Prostate gland (tissue), 2 donors: ENCODE measurements around the gene PROKR2.

Experiments
- POLR2A ChIP-seq: fragments of 450-650 bp; IDR thresholded peaks from one replicate; pipeline ENCODE4 v1.6.1; 2016; ENCODE audit warnings: antibody characterized with exemption, mild to moderate bottlenecking
- POLR2AphosphoS5 ChIP-seq: sonication (generic); formaldehyde crosslinking; IDR thresholded peaks from one replicate; pipeline ENCODE4 v1.6.1; 2017; ENCODE audit warnings: antibody characterized with exemption
- TF ChIP-seq, protein P1 (sequence below), 4 experiments: fragments of 200-600 bp in 2 of 4; fragments of 450-650 bp in 2 of 4; sonication (generic) in 2 of 4; IDR thresholded peaks; 1 replicate in 3 of 4; 2 replicates in 1 of 4; pipeline ENCODE4 v1.5.1; 2016 to 2019; ENCODE audit warnings: antibody characterized with exemption in 4 of 4, mild to moderate bottlenecking in 2 of 4, moderate library complexity in 2 of 4

DNA sequence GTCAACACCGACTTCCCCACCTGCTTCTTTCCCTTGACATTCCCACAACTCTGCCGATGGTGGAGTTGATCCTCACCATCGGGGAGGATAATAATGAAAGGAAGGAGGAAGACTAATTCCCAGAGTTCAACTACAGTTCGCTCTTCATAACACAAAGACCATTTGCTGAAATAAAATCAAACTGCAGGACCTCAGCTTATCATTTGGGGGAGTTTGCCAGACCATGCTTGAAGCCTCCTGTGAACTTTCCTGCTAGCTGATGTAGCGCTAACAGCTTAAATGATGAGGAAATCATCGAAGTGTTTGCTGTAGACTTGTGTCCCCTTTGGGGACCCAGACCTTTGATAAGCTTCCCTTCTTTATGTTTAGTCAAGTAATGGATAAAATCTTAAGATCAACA lies 26.2 kb downstream of the PROKR2 start:
- TF ChIP-seq POLR2A (no peak), POLR2AphosphoS5 (no peak)
- TF ChIP-seq, protein P1, sequence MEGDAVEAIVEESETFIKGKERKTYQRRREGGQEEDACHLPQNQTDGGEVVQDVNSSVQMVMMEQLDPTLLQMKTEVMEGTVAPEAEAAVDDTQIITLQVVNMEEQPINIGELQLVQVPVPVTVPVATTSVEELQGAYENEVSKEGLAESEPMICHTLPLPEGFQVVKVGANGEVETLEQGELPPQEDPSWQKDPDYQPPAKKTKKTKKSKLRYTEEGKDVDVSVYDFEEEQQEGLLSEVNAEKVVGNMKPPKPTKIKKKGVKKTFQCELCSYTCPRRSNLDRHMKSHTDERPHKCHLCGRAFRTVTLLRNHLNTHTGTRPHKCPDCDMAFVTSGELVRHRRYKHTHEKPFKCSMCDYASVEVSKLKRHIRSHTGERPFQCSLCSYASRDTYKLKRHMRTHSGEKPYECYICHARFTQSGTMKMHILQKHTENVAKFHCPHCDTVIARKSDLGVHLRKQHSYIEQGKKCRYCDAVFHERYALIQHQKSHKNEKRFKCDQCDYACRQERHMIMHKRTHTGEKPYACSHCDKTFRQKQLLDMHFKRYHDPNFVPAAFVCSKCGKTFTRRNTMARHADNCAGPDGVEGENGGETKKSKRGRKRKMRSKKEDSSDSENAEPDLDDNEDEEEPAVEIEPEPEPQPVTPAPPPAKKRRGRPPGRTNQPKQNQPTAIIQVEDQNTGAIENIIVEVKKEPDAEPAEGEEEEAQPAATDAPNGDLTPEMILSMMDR (IDR thresholded peaks at IDR 0.05), result no peak
